ENCODE results near the gene SLC35D1. TPM values are rescaled to one million over a fixed set of nuclear protein-coding genes. Genes with fewer than 3 reads are reported as not detected.

The SLC35D1 gene
- total and polyA plus RNA-seq, 2 donors from 2014 or later, result 5.7 to 11.8 TPM

DNA sequence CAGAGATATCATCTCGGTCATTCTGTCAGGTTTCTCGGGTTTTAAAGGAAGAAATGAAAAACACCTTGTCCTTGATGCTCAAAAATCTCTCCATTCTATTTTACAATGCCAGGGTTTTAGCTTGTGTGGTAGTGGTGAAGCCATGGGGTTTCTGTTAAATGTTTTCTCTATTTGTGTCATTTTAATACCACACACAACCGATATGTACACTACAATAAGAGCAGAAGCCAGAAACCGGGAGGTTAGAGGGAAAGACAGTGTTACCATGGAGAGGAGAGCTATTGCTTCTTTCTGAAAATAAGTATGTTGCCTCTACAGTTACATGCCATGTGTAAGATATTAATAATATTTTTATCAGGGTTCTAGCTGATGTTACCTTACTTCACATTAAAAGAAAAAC lies 2.8 kb downstream of the SLC35D1 start:
- Histone ChIP-seq H3K4me1 (ENCODE audit: control insufficient read depth in 2 of 3, insufficient read depth in 2 of 3, low read depth in 1 of 3, low read length in 3 of 3) (peaks cover 0 to 5% (median 0%) of the 10 kb centered on the region in 3 donors), H3K27ac (ENCODE audit: low read depth in 2 of 2, low read length in 2 of 2) (no peak overlapping the region), H3K9ac (ENCODE audit: low read length in 3 of 3) (no peak overlapping the region), H3K27me3 (ENCODE audit: control insufficient read depth, insufficient read depth, low read length) (no peaks in the 10 kb centered on the region), H3K9me3 (ENCODE audit: control insufficient read depth in 2 of 3, insufficient read depth in 1 of 3, low read length in 3 of 3) (no peaks in the 10 kb centered on the region), H3K36me3 (ENCODE audit: control insufficient read depth in 2 of 3, insufficient read depth in 3 of 3, low read length in 3 of 3) (peaks cover 2 to 8% (median 4%) of the 10 kb centered on the region in 3 donors), H3K4me3 (ENCODE audit: low read length in 3 of 3) (no peak overlapping the region)
- TF ChIP-seq CTCF (IDR thresholded peaks at IDR 0.05; ENCODE audit: borderline replicate concordance, extremely low read depth, insufficient read depth), result no peak
- no peak for FAIRE-seq
- DNase-seq, result no peak
- intact Hi-C loops (cut with DNase I), result no loop called here

- DNase-seq (no peak), FAIRE-seq (no peak)
- no peaks in the 10 kb centered on the region for H3K4me1 ChIP-seq (ENCODE audit: control insufficient read depth in 2 of 3, insufficient read depth in 2 of 3, low read depth in 1 of 3, low read length in 3 of 3)
- intact Hi-C loops (cut with DNase I), result no loop called here
- H3K27me3 ChIP-seq (ENCODE audit: control insufficient read depth, insufficient read depth, low read length), result no peaks in the 10 kb centered on the region
- no peak overlapping the region for H3K4me3 ChIP-seq (ENCODE audit: low read length in 3 of 3)
- no peak for TF ChIP-seq CTCF (IDR thresholded peaks at IDR 0.05; ENCODE audit: borderline replicate concordance, extremely low read depth, insufficient read depth)
- H3K27ac ChIP-seq (ENCODE audit: low read depth in 2 of 2, low read length in 2 of 2), result no peak overlapping the region
- no peak overlapping the region for H3K9ac ChIP-seq (ENCODE audit: low read length in 3 of 3)
- peaks cover 8 to 36% (median 19%) of the 10 kb centered on the region in 3 donors for H3K36me3 ChIP-seq (ENCODE audit: control insufficient read depth in 2 of 3, insufficient read depth in 3 of 3, low read length in 3 of 3)
- peaks cover 0 to 1% (median 0%) of the 10 kb centered on the region in 3 donors for H3K9me3 ChIP-seq (ENCODE audit: control insufficient read depth in 2 of 3, insufficient read depth in 1 of 3, low read length in 3 of 3)
Observed at GRCh38 chr1:67044631-67045270, 9.2 kb downstream of the SLC35D1 start.

DNA sequence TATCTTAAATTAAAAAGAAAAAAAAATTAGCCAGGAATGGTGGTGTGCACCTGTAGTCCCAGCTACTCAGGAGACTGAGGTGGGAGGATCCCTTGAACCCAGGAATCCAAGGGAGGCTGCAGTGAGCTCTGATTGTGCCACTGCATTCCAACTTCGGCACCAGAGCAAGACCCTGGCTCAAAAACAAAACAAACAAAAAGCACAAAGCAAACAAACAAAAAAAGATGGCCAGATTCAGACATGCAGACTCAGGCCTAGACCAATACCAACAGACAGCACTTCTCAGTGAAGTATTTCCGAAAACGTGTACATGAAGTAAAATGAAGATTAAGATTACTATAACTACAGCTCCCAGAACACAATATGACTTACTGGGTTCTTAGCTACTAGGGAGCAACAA lies 10.6 kb downstream of the SLC35D1 start:
- Histone ChIP-seq H3K9me3 (ENCODE audit: control insufficient read depth in 2 of 3, insufficient read depth in 1 of 3, low read length in 3 of 3) (peaks cover 0 to 1% (median 0%) of the 10 kb centered on the region in 3 donors), H3K27me3 (ENCODE audit: control insufficient read depth, insufficient read depth, low read length) (no peaks in the 10 kb centered on the region), H3K36me3 (ENCODE audit: control insufficient read depth in 2 of 3, insufficient read depth in 3 of 3, low read length in 3 of 3) (peaks cover 8 to 32% (median 17%) of the 10 kb centered on the region in 3 donors), H3K9ac (ENCODE audit: low read length in 3 of 3) (no peak overlapping the region), H3K27ac (ENCODE audit: low read depth in 2 of 2, low read length in 2 of 2) (no peak overlapping the region), H3K4me1 (ENCODE audit: control insufficient read depth in 2 of 3, insufficient read depth in 2 of 3, low read depth in 1 of 3, low read length in 3 of 3) (no peaks in the 10 kb centered on the region), H3K4me3 (ENCODE audit: low read length in 3 of 3) (no peak overlapping the region)
- DNase-seq (no peak), FAIRE-seq (no peak)
- no peak for TF ChIP-seq CTCF (IDR thresholded peaks at IDR 0.05; ENCODE audit: borderline replicate concordance, extremely low read depth, insufficient read depth)
- intact Hi-C loops (cut with DNase I), result no loop called here

Measured in kidney (tissue), 14 donors.